ENCODE measurements around the gene ATAD1.
"Not testable (repeated sequence)": the region's sequence is repeated elsewhere in the genome, so short reads cannot be mapped to it uniquely, and the experiment has no call there.

The ATAD1 gene

DNA sequence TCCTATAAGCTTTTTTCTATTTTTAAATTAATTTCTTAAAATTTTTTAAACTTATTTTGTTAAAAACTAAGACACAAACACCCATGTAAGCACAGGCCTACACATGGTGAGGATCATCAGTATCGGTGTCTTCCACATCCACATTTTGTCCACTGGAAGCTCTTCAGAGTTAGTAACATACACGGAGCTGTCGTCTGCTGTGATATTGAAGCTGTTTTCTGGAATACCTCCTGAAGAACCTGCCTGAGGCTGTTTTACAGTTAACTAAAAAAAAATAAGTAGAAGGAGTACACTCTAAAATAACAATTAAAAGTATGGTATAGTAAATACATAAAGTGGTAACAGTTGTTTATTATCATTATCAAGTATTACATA is 27.6 kb upstream of the ATAD1 start:
- DNase-seq, result no peak

DNA sequence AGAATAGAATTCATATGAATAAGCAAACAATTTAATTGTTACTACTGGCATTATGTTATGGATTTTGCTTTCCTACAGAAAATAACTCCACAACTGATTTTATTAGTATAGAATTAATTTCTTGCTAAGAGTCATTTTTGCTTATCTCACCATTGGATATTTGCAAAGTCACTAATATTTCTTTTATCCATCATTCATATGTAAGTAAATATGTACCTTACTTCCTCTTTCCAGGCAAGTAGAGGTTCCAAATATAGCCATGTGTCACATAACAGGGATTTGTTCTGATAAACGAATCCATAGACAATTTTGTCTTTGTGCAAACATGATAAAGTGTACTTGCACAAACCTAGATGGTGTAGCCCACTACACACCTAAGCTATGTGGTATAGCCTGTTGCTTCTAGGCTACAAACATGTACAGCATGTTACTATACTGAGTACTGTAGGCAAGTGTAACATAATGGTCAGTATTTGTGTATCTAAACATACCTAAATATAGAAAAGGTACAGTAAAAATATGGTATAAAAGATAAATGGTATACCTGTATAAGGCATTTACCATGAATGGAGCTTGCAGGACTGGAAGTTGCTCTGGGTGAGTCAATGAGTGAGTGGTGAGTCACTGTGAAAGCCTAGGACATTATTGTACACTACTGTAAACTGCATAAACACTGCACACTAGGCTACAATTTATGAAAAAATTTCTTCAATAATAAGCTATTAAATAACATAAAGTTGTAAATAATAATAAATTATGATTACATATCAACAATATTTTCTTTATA is 27.0 kb upstream of the ATAD1 start:
- peak; percentile 48 for DNase-seq

DNA sequence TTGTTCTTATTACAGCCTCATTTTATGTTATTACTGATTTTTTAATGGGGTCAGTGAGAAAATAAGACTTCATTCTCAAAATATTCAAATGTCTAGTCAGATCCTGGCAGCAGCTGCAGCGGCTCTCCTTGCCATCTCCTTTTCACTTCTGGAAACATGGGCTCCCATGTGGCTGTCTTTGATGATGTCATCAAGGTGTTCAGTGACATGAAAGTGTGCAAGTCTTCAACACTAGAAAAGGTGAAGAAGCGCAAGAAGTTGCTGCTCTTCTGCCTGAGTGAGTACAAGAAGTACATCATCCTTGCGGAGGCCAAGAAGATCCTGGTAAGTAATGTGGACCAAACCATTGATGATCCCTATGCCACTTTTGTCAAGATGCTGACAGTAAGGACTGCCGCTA is 25.7 kb upstream of the ATAD1 start:
- DNase-seq, result no peak

DNA sequence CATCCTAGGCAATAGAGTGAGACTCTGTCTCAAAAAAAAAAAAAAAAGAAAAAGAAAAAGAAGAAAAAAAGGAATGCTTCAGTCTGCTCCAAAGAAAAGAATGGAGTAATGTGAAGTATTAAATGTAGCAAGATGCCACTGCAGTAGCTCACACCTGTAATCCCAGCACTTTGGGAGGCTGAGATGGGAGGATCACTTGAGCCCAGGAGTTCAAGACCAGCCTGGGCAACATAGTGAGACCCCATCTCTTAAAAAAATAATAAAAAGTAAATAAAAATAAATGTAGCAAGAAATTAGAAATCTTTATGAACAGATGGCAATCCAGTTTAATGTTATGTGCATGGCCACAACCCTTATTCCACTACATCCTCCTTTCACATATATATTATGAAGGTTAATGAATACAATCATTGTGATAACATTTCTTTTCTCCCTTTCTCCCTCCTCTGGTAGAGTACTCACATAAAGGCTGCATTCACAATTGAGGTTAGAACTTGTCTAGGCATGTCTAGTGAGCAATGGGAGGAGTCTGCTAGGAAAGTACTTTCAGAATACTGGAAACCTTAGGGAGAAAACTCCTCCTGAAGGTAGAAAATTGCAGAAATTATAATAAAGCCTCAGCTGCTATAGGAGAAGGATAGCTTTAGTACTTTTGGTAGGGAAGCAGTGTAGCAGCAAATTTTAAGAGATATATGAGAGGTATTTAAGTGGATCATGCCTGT is 24.9 kb upstream of the ATAD1 start:
- peak; percentile 76 for DNase-seq

DNA sequence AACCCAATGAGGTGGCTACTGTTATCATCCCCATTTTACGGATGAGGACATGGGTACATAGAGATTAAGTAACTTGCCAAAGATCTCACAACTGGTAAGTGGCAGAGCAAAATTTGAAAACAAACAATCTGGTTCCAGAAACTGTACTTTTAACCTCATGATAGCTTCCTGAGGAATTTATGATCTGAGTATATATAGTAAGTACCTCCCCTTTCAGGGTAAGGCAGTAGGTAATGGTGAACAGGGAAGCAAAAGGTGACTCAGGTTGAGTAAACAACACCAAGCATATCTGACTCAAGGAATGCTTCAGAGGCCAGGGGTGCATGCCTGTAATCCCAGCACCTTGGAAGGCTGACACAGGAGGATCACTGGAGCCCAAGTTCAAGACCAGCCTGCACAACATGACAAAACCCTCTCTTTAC is 24.2 kb upstream of the ATAD1 start:
- DNase-seq, result peak; percentile 8

DNA sequence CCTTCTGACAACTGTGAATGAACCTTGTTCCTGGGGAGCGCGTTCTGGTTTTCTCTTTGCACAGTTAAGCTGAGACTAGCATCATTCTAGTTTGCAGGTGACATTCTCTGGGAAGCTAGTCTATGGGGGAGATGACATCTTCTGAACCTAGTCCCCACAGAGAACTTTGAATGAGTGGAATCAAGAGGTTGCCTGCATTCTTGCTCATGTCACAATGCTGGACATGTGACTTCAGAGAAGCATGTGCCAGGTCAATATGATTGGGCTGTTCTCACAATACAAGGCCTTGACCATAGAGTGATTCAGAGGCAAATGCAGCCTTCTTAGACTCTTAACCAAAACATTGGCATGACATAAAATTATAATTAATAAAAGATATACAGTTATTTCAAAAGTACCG is 23.2 kb upstream of the ATAD1 start:
- DNase-seq, result no peak

DNA sequence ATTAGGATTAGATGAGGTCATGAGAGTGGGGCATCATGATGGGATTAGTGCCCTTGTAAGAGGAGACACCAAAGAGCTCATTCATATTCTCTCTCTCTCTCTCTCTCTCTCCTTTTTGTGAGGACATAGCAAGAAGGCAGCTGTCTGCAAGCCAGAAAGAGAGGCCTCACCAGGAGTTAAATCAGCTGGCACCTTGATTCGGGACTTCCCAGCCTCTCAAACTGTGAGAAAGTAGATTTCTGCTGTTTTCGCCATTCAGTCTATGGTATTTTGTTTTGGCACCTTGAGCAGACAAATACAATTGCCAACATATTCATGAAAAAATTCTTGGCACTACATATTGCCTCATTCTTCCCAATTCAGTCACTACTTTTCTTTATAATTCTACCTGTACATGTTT is 20.6 kb upstream of the ATAD1 start:
- no peak for DNase-seq

DNA sequence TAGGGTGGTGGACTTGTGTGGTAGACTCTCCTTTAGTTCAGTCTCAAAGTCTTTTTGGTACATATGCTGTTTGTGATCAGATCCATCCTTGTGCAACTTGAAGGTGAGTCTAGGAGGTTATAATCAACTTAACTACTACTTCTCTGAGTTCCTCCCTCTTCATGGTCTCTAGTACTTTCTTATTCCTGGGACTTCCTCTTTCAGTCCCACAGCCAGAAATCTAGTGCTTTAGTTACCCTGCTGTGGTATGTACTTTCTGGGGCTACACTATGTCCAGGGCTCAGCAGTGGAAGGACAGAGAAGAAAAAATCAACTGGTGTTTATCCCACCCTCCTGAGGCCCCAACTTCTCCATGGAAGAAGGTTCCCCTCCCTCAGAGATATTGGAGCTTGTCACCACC is 19.4 kb upstream of the ATAD1 start:
- no peak for DNase-seq

DNA sequence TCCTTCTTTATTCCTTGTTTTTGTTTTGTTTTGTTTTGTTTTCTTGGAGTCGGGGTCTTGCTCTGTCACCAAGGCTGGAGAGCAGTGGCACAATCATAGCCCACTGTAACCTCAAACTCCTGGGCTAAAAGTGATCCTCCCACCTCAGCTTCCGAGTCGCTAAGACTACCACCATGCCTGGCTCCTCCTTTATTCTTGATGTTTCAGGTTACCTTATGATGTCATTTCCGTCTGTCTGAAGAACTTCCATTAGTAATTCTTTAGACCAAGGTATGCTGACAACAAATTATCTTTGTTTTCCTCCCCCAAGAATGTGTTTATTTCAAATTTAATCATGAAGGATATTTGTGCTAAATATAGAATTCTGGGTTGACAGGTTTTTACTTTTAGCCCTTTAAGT is 18.1 kb upstream of the ATAD1 start:
- no peak for DNase-seq

DNA sequence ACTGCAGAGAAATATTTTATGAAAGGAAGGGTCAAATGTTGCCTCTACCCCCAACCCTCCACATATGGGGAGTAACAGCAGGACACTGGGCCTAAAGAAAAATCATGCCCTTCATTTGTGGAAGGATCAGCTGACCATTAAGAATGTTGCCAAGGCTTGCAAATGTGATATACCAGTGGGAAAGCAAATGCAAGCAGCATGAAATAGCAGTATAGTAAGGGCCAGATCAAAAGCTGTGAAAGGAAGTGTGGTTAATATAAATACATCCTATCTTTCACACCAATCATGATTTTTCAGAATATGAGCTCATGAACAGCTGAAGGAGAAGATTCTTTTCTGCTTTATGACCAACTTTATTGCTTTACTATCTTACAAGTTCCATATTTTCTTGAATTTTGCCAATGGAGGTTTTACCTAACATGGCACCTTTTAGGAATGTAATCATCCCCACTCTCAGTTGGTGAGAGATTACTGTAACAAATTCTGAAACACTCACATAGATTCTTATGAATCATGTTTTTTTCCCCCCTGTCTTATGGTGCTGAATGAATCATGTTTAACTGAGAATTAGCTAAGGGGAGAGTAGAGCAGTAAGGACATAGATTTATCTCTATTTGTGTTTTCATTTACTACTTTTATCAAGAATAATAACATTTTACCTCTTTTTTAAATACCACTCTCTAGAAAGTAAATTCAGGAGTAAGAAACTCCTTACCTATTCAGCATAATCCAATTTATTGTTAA is 12.1 kb upstream of the ATAD1 start:
- DNase-seq, result no peak

DNA sequence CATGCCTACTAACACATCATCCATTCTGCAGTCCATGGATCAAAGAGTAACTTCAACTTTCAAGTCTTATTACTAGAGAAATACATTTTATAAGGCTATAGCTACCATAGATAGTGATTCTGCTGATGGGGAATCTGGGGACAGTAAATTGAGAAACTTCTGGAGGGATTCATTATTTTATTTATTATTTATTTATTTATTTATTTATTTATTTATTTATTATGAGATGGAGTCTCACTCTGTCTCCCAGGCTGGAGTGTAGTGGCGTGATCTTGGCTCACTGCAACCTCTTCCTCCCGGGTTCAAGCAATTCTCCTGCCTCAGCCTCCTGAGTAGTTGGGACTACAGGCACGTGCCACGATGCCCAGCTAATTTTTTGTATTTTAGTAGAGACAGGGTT is 11.0 kb upstream of the ATAD1 start:
- DNase-seq, result not testable (repeated sequence)

DNA sequence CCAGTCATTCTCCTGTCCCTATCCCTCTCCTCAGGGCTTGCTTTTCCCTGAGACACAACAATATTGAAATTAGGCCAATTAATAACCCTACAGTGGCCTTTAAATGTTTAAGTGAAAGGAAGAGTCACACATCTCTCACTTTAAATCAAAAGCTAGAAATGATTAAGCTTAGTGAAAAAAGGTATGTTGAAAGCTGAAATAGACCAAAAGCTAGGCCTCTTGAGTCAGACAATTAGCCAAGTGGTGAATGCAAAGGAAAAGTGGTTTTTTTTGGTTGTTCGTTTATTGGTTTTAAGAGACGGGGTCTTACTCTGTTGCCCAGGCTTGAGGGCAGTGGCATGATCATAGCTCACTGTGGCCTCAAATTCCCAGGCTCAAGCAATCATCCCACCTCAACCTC is 9.7 kb upstream of the ATAD1 start:
- DNase-seq, result no peak

DNA sequence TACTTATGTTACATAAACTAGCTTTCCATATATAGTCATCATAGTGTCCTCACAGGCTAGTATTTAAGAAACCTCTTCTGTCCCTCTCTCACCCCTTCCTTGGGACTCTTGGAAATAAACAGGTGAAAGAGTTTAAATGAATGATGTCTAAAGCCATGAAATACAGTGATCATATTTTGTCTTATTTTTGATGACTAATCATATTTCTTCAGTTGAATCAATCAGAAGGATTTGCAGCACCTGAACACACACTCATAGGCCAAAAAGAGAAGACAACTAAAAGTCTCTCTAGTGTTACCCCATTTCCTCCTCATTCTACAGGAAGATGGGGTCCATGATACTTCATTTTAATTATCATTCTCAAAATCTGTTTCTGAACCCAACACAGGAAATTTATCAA is 8.6 kb upstream of the ATAD1 start:
- no peak for DNase-seq

DNA sequence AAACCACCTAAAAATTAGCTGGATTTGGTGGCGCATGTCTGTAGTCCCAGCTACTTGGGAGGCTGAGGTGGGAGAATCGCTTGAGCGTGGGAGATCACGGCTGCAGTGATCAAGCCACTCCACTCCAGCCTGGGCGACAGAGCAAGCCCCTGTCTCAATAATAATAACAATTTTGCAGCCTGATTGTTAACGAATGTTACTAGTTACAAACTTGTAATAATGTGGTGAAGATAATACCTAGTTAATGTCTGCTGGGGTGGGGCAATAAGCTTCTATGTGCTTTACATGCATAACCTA is 1.2 kb upstream of the ATAD1 start:
- no peak for DNase-seq

DNA sequence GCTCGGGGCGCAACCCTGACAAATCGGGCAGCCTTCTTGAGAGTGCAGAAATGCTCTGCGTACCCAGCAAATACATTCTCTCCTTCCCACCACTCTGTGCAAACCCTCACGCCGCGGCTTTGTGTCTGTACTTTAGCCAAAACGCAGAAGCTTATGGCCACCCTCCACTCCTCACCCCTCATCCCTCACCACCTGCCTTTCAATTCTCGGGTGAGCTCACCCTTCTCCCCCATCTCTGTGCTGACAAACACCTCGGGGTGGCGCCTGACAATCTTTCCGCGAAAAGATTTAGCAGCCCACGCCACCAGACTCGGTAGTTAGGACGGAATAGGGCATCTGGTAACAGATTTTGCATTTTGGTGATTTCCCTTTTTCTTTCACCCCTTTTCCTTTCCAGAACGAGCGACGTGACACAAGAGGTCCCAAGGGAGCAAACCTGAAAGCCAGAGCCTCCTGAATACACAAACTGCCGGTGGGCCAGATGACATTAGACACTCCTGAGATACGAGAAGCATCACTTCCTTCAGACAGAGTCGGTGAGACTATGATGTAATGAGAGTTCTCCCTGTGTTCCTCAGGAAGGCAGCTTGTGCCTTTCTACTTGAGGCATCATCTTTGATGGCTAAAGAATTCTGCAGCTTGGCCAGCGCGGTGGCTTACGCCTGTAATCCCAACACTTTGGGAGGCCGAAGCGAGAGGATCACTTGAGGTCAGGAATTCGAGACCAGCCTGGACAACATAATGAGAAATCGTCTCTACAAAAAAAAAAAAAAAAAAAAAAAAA is 671 bp upstream of the ATAD1 start:
- DNase-seq, result peak; percentile 13

DNA sequence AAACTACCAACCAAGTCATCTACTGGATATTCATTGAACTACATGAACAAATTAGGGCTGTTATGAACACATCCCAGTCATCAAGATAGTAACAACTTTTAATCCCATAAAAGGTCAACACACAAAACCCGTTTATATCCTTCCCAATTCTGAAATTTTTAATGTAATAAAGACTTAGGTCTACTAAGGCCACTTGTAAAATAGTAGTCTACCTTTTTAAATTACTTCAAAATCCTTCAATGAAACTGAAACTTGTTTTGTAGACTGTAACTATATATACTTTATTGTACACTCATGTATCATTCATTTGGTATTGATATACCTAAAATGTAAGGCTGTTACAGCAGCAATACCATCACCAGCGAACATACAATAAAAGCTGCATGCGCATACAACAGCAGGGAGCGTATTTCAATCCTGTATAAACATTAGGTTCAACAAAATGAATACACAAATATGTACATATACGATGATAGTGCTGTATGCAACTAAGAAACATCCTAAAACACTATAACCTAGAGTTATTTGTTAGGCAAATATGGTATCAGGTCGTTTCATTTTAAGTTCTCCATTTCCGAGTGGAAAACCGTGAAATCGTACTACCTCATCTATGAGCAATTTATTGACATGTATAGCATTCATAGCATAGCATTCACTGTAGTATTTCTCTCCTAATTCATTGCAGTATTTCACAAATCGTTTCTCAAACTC is 973 bp downstream of the ATAD1 start:
- no peak for DNase-seq

DNA sequence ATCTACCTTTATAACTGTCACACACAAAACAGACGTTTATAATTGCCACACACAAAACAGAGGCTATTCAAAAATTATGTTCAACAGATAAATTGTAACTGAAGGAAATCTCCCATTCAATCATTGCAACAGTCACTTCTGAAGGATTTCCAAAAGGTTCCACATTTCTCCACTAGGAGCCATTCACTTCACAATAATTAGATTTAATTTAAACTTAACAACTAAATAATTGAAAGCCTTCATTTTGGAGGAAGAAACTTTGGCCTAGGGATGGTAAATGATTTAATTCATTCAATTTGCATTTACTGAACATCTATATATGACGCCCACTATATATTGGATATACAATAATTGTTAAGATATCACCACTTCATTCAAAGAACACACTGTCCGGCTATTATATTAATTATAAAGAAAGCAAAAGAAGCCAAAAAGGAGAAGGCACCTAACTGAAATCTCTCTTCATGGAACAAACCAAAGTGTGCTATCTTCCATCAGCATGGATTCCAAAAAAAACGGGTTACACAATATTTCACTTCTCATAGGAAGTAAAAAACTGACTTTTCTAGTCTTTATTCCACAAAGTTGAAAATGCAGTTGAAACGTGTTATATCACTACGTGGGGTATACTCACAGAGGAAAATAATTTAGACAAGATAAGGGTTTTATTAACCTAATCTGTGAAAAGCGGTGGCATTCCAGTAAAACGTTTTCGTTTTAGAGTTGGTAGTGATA is 1.7 kb downstream of the ATAD1 start:
- no peak for DNase-seq

DNA sequence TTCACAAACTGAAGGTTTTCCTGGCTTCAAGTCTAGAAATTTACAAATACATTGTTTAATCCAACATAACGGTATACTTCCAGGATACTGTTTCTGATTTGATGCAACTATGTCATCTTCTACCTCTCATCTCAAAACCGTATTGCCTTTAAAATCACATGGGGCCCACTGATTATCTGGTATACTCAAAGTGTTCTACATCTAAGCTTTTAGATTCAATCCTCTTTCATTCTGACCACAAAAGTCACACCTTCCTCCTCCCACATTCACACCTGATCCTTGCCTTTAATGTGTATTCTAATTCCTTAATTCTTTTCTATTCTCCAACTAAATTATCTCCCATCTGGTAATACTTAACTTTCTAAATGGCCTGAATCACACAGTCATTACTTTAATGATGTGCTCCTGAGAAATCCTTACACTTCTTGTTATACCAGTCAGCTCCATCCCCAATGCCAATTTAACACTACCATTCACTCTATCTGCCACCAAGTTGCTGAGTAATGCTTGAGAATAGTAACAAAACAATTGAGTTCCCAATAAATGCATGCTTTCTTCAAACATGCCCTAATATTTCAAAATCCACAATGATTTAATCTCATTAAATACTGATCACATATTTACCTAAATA is 13.0 kb downstream of the ATAD1 start:
- no peak for DNase-seq

DNA sequence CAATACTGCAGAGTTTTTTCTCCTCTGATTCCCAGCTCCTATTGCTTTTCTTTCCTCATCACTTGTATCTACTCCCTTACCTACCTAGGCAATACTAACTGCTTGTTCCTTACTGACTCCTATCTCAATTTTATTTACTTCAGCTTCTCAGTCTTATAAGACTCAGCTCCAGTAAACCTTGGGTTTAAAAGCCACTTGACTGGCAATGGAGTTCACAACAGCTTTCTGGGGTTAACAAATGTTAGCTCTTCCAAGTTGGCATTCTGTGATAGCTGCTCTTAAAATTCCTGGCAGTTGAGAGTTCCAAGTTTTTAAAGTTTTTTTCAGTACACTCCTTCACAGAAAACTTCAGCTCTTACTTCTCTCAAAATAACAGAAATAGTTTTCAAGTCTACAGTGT is 14.2 kb downstream of the ATAD1 start:
- DNase-seq, result no peak

DNA sequence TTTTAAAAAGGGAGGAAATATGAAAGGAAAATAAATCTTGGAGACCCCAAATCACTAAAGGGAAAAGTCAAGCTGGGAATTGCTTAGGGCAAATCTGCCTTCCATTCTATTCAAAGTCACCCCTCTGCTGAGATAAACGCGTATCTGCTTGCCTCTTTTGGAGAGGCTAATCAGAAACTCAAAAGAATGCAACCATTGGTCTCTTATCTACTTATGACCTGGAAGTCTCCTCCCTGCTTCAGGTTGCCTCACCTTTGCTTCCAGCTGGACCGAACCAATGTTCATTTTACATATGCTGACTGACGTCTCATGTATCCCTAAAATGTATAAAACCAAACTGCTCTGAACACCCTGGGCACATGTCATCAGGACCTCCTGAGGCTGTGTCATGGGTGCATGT is 14.7 kb downstream of the ATAD1 start:
- no peak for DNase-seq

DNA sequence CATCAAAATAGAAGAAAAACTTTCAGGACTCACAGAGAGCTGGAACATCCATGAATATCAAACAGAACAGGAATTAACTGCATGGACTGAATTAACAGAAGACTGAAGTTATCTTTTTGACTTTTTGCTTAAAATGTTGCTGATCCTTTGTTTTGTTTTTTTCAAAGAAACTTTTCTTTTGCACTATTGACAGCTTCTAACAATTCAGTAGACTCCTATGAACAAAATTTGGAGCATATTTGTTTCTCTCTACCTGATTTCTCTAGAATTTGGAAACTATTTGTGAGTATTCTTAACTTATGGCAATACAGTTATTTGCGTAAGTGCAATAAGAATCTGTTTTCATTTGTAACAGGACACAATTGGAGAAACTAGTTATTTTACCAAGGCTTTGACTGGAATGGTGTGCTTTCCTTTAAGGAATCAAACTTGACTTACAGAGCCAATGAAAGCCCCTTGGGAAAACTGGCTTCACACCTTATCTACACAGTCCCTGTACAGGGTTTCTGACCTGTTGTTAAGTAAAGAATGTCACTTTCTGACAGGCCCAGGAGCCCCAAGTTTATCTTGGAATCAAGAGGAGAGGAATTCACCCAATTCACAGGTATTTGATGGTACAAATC is 16.1 kb downstream of the ATAD1 start:
- DNase-seq, result not testable (repeated sequence)
